Measurements from ENCODE around the gene SORBS2.

- TF ChIP-seq CTCF (IDR thresholded peaks at IDR 0.05) = no peak
- no peak for TF ChIP-seq EP300 (IDR thresholded peaks at IDR 0.05; ENCODE audit: low read depth)
- TF ChIP-seq POLR2A (IDR thresholded peaks at IDR 0.05) = no peak
These were observed 82.6 kb downstream of the SORBS2 start for GRCh38 chr4:185729391-185729804.

All from transverse colon (tissue), 3 donors.